Esophagus (tissue), 2 donors: Measurements from ENCODE around the gene TPT1. TPM values are rescaled to one million over a fixed set of nuclear protein-coding genes. Genes with fewer than 3 reads are reported as not detected.

Experiments used
- H3K27ac ChIP-seq, 2 donors: one replicate each; pipeline ENCODE4 v1.5.1; 2013; ENCODE audit warnings: low read depth in 2 of 2, mild to moderate bottlenecking in 2 of 2, inconsistent platforms in 1 of 2, low read length in 1 of 2, moderate library complexity in 1 of 2
- H3K27me3 ChIP-seq, 2 donors: one replicate each; pipeline ENCODE4 v1.6.1; 2013; ENCODE audit warnings: low read length in 2 of 2, control low read depth in 1 of 2, mild to moderate bottlenecking in 1 of 2; ENCODE audit not compliant: insufficient read depth in 2 of 2, control insufficient read depth in 1 of 2
- H3K36me3 ChIP-seq, 2 donors: one replicate each; pipeline ENCODE4 v1.6.1; 2013; ENCODE audit warnings: low read length in 1 of 2; ENCODE audit not compliant: control insufficient read depth in 2 of 2, insufficient read depth in 2 of 2
- H3K4me1 ChIP-seq, 2 donors: one replicate each; pipeline ENCODE4 v1.6.1; 2013; ENCODE audit warnings: low read length in 1 of 2; ENCODE audit not compliant: control insufficient read depth in 2 of 2, insufficient read depth in 2 of 2
- H3K4me3 ChIP-seq, 2 donors: one replicate each; pipeline ENCODE4 v1.5.1; 2013; ENCODE audit warnings: low read length in 2 of 2, mild to moderate bottlenecking in 2 of 2, low read depth in 1 of 2, moderate library complexity in 1 of 2
- H3K9me3 ChIP-seq, 2 donors: one replicate each; pipeline ENCODE4 v1.6.1; 2013; ENCODE audit warnings: mild to moderate bottlenecking in 2 of 2, low read depth in 1 of 2, low read length in 1 of 2, moderate library complexity in 1 of 2; ENCODE audit not compliant: control insufficient read depth in 2 of 2, insufficient read depth in 1 of 2
- WGBS, 2 donors: extraction: QIAGEN DNeasy Blood & Tissue Kit; methylation state at CpG; one replicate each; pipeline ENCODE4 v1.1.7; 2013; 5-methylcytosine and 5-hydroxymethylcytosine counted together
- polyA plus RNA-seq, 2 donors: library from polyadenylated mRNA; stranded (reverse); fragments of 200-250 nt; gene quantifications; one replicate each; pipeline ENCODE4 v1.2.3, GENCODE V29; 2013
- donor health status: healthy with polysubstance abuse.
- donor health status: Bipolar disorder and iron deficiency.

The TPT1 gene
- polyA plus RNA-seq, 2 donors: 5,857 to 6,692 TPM

DNA sequence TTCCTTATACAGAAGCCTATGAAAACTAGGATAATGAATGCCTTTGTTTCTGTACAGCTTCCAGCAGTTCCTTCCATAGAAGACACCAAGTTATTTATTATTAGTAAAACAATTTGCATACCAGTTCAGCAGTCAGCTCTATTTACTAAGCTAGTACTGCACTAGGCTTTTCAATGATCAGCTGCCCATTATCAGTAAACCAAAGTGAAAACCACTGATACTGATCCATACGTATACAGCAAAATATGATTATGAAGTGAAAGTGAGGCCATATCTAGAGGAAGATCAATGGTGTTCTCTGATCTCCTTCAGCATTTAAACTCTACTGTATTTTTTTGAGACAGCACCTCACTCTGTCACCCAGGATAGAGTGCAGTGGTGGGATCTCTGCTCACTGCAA is 3.2 kb downstream of the TPT1 start:
- no peaks in the 10 kb centered on the region for H3K9me3 ChIP-seq
- H3K4me1 ChIP-seq: peaks cover 3 to 5% of the 10 kb centered on the region in 2 donors
- H3K27ac ChIP-seq: no peak overlapping the region
- H3K36me3 ChIP-seq: peaks cover 4 to 20% of the 10 kb centered on the region in 2 donors
- 64 to 71% methylated on average over 1 of the region's 1 CpG for WGBS, 2 donors
- H3K4me3 ChIP-seq: peak overlapping the region; percentile 24 to 80
- H3K27me3 ChIP-seq: no peaks in the 10 kb centered on the region

DNA sequence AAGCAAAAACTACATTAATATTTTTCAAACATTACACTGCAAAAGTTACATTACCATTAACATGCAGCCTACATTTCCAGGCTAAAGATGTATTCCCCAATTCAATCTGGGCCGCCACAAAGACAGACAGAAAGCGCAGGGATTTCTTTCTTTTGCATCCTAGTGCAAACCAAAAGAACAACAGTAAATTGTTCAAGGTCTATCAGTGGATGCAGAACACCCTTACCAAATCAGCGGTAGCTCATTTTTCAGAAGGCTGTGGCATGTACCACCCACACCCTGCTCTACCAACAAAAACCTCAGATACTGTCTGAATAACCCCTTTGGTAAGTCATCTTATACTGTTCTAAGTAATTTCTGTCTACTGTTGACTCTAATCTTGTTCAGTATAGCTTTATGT is 3.6 kb downstream of the TPT1 start:
- 88 to 90% methylated on average over 3 of the region's 3 CpGs for WGBS, 2 donors
- H3K27ac ChIP-seq: no peak overlapping the region
- H3K4me3 ChIP-seq: peak overlapping the region in 1 of 2 donors; percentile 80
- H3K4me1 ChIP-seq: peaks cover 3 to 6% of the 10 kb centered on the region in 2 donors
- no peaks in the 10 kb centered on the region for H3K27me3 ChIP-seq
- H3K9me3 ChIP-seq: no peaks in the 10 kb centered on the region
- H3K36me3 ChIP-seq: peaks cover 4 to 20% of the 10 kb centered on the region in 2 donors

DNA sequence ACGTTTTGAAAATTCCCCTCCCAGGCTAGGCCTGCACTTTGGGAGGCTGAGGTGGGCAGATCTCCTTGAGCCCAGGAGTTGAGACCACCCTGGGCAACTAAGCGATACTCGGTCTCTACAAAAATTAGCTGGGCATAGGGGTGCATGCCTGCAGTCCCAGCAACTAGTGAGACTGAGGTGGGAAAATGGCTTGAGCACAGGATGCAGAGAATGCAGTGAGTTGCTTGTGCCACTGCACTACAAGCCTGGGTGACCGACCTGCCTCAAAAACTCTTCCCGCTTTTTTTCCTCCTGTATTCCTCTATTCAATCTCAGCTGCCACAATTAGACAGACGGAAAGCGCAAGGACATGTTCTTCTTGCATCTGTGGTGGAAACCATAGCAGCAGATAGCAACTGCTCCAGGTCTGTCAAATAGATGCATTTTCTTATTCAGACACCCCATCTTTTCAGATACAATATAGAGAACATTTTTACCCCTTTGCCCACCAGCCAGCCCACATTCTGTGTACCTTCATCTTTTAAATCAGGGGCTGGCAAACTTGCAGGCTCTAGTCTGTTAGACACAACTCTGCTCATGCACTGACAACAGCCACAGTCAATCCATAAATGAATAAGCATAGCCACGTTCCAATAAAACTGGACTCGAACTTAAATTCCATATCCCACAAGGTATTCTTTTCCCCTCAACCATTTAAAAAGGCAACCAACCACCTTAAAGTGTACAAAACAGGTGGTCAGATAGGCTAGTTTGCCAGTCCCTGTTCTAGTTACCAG is 4.8 kb downstream of the TPT1 start:
- Histone ChIP-seq H3K4me3 (peak overlapping the region in 1 of 2 donors; percentile 8), H3K9me3 (no peaks in the 10 kb centered on the region), H3K27me3 (no peaks in the 10 kb centered on the region), H3K36me3 (peaks cover 4 to 20% of the 10 kb centered on the region in 2 donors), H3K4me1 (peaks cover 3 to 6% of the 10 kb centered on the region in 2 donors), H3K27ac (no peak overlapping the region)
- WGBS, 2 donors: 80 to 86% methylated on average over 9 of the region's 9 CpGs

DNA sequence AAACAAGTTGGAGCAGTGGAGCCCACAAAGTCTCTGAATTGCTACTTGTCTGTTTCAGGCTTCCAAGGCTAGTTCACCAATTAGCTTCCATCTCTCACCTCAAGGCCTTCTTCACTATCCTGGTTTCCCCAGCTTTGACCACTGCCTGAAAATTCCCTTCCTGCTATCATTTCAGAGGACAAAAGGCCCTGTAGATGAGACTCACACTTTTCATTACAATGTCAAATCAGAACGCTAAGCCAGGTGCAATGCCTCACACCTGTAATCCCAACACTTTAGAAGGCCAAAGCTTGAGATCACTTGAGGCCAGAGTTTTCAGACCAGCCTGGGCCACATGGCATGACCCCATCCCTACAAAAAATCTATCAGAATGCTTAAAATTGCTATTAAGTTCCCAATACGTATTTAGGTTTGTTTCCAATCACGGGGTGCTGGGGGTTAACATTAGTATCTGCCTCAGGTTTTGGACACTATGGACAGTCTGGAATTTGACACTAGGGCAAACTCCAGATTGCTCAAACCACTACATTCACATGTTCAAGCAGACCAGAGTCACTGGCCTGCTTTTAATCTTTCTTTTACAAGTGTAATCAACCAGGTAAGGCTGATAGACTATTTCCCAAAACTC is 5.5 kb downstream of the TPT1 start:
- H3K4me1 ChIP-seq: peaks cover 3 to 6% of the 10 kb centered on the region in 2 donors
- H3K27me3 ChIP-seq: no peaks in the 10 kb centered on the region
- peaks cover 4 to 20% of the 10 kb centered on the region in 2 donors for H3K36me3 ChIP-seq
- peak overlapping the region in 1 of 2 donors; percentile 13 for H3K27ac ChIP-seq
- H3K9me3 ChIP-seq: no peaks in the 10 kb centered on the region
- WGBS, 2 donors: 70 to 73% methylated on average over 3 of the region's 3 CpGs
- H3K4me3 ChIP-seq: no peak overlapping the region

DNA sequence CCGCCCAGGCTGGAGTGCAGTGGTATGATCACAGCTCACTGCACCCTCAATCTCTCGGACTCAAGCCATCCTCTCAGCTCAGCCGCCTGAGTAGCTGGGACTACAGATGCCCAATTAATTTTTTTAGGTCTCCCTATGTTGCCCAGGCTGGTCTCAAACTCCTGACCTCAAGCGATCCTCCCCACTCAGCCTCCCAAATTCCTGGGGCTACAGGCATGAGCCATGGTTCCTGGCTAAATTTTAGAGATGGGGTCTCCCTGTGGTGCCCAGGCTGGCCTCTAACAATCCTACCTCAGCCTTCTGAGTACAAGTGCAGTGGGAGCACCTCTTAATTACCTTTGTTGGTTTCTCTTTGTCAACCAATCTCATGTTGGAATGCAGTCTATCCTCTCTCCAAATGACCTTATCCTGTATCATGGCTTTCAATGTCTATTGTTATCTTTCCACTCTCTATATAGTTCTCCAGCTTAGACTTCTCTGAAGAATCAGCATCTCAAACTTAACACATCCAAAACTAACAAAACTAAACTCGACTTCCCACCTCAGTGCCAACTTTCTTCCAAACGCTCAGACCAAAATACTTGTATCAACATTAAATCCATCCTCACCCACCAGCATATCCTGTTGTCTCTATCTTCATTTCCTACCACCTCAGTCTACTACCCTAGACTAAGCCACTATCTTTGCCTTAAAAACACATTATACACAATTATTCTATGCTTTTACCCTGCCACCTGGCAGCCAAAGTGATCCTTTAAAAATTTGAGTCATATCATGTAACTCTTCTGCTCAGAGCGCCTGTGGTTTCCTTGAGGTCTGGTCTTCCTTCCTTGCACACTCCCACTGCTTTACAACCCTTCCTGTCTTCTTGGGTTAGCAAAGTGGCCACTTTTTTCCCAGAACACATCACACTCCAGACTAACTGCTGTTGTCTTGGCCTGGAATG is 6.7 kb downstream of the TPT1 start:
- 58 to 65% methylated on average over 7 of the region's 7 CpGs for WGBS, 2 donors
- H3K4me1 ChIP-seq: peaks cover 3 to 6% of the 10 kb centered on the region in 2 donors

DNA sequence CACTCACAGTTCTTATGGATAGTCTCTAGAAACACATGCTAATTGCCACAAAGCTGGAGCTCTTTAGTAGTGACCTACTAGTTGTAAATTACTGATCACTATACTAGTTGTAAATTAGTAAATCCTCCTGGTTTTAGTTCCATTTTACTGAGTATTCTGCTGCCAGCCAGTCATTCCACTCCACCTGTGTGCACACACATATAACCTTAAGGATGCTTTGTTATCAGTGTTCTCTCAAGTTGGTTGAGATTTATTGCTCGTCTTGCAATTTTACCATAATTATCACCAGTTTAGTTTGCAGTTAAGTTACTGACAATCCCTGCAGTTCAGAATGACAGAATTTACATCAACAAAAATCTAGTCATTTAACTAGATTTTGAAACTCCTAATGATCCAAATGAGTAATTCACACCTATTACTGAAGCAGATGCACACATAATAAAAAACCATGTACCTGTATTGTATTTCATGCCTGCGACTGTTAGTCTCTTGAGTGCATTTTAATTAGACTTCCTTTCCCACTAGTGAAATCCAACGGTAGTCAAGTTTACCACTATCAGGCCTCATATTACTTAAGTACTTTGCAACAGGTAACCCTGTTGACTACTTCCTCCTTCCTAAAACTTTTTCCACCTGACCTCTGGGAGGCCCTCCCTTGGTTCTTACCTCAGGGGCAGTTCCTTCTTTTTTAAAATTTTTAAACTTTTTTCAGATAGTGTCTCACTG is 7.6 kb downstream of the TPT1 start:
- 77 to 78% methylated on average over 3 of the region's 3 CpGs for WGBS, 2 donors
- H3K27ac ChIP-seq: no peak overlapping the region

More for the DNA sequence above, 6.7 kb downstream of the TPT1 start:
- Histone ChIP-seq H3K4me3 (no peak overlapping the region), H3K9me3 (no peaks in the 10 kb centered on the region), H3K36me3 (peaks cover 4 to 20% of the 10 kb centered on the region in 2 donors), H3K27ac (no peak overlapping the region), H3K27me3 (no peaks in the 10 kb centered on the region)

DNA sequence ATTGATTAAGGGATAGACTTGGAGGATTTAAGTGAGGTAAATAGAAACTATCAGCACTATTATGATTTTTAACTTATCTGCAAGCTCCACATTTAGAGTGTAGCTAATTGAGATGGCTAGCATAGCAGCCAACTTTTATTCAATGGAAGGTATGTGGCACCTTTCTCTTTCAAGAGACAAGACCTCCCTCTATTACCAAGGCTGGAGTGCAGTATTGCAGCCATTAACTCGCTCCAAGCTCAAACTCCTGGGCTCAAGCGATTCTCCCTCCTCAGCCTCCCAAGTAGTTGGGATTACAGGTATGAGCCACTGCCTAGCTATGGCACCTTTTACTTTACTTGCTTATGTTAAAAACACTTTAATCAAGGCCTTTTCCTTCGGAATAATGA is 8.2 kb downstream of the TPT1 start:
- peaks cover 3 to 6% of the 10 kb centered on the region in 2 donors for H3K4me1 ChIP-seq
- no peak overlapping the region for H3K27ac ChIP-seq
- no peaks in the 10 kb centered on the region for H3K27me3 ChIP-seq
- H3K36me3 ChIP-seq: peaks cover 4 to 20% of the 10 kb centered on the region in 2 donors
- no peak overlapping the region for H3K4me3 ChIP-seq
- no peaks in the 10 kb centered on the region for H3K9me3 ChIP-seq
- WGBS, 2 donors: 90 to 92% methylated on average over 3 of the region's 3 CpGs

More for the DNA sequence above, 7.6 kb downstream of the TPT1 start:
- no peak overlapping the region for H3K4me3 ChIP-seq
- peaks cover 4 to 20% of the 10 kb centered on the region in 2 donors for H3K36me3 ChIP-seq
- H3K27me3 ChIP-seq: no peaks in the 10 kb centered on the region
- peaks cover 3 to 6% of the 10 kb centered on the region in 2 donors for H3K4me1 ChIP-seq
- H3K9me3 ChIP-seq: no peaks in the 10 kb centered on the region

DNA sequence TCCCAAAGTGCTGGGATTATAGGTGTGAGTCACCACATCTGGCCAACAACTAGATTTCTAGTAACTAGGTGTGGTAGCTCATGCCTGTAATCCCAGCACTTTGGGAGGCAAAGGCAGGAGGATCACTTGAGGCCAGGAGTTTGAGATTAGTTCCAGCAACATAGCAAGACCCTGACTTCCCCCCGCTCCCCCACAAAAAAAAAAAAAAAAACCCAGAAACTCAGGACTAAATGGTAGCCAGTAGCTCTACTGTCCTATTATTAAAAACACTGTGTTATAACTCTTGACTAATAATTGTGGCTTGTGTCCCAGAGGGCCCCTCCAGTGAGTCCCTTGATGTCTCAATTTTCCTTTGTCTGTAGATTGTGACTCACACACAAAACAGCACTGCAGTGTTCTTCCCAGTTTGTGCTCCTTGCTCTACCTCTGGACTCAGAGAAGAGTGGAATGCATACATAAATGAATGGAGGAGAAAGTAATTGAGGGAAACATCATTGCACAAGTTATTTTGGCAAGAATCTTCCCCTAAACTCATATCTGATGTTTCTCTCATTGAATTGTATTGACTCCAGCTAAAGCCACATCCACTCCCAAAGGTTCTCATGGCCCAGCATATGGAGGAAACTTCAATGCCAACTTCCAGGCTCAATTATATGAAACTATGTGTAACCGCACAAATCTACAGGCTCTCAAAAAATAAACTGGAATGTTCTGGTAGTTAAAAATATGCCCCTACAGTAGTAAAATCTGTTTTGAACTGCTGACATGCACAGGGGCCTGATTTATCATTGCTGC is 8.8 kb downstream of the TPT1 start:
- peaks cover 4 to 17% of the 10 kb centered on the region in 2 donors for H3K36me3 ChIP-seq
- peaks cover 3 to 6% of the 10 kb centered on the region in 2 donors for H3K4me1 ChIP-seq
- no peaks in the 10 kb centered on the region for H3K27me3 ChIP-seq
- peak overlapping the region in 1 of 2 donors; percentile 27 for H3K27ac ChIP-seq
- 83 to 93% methylated on average over 2 of the region's 2 CpGs for WGBS, 2 donors
- H3K4me3 ChIP-seq: no peak overlapping the region
- H3K9me3 ChIP-seq: no peaks in the 10 kb centered on the region
